Fibroblast of skin of right biceps (primary cell): ENCODE data around the gene CMTM7.
"Not testable (repeated sequence)": the region's sequence is repeated elsewhere in the genome, so short reads cannot be mapped to it uniquely, and the experiment has no call there.

Experiments
- DNase-seq: peaks from one replicate; pipeline ENCODE4 v3.0.0-alpha.2; 2013

Gene CMTM7

DNA sequence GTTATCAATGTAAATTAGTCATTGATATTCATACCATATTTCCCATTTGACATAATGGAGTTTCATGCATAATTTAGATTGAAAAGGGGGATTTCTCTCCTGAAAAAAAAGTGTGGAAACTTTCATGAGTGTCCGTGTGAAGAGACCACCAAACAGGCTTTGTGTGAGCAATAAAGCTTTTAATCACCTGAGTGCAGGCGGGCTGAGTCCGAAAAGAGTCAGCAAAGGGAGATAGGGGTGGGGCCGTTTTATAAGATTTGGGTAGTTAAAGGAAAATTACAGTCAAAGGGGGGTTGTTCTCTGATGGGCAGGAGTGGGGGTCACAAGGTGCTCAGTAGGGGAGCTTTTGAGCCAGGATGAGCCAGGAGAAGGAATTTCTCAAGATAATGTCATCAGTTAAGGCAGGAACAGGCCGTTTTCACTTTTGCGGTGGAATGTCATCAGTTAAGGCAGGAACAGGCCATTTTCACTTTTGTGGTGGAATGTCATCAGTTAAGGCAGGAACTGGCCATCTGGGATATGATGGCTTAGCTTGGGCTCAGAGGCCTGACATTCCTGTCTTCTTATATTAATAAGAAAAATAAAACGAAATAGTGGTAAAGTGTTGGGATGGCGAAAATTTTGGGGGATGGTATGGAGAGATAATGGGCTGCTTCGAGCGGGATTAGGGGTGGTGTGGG, 69.3 kb downstream of the CMTM7 start:
- not testable (repeated sequence) for DNase-seq

DNA sequence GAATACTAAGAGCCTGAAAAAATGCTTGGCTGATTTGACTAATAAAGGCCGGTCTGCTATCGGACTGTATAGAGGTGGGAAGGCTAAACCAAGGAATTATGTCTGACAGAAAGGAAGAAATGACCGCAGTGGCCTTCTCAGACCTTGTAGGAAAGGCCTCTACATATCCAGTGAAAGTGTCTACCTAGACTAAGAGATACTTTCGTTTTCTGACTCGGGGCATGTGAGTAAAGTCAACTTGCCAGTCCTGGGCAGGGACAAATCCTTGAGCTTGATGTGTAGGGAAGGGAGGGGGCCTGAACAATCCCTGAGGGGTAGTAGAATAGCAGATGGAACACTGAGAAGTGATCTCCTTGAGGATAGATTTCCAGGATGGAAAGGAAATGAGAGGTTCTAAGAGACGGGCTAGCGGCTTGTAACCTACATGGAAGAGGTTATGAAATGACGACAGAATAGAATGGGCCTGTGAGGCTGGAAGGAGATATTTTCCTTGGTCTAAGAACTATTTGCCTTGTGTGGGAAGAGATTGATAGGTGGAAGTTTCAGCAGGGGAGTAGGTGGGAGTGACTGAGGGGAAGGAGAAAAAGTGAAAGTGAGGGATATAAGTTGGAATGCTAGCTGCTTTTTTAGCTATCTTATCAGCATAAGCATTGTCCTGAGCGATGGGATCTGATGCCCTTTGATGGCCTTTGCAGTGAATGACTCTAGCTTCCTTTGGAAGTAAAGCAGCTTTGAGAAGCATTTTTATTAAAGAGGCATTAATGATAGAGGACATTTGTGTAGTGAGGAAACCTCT, 70.7 kb downstream of the CMTM7 start:
- not testable (repeated sequence) for DNase-seq

DNA sequence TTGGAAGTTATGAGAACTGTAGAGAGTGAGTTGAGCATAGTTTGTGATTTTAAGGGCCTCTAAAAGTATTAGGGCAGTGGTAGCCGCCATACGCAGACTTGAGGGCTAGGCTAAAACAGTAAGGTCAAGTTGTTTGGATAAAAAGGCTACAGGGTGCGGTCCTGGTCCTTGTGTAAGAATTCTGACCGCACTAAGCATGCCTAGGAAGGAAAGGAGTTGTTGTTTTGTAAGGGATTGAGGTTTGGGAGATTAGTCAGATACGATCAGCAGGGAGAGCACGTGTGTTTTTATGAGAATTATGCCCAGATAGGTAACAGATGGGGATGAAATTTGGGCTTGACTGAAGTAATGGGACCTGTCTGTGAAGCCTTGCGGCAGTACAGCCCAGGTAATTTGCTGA, 71.8 kb downstream of the CMTM7 start:
- DNase-seq = not testable (repeated sequence)

DNA sequence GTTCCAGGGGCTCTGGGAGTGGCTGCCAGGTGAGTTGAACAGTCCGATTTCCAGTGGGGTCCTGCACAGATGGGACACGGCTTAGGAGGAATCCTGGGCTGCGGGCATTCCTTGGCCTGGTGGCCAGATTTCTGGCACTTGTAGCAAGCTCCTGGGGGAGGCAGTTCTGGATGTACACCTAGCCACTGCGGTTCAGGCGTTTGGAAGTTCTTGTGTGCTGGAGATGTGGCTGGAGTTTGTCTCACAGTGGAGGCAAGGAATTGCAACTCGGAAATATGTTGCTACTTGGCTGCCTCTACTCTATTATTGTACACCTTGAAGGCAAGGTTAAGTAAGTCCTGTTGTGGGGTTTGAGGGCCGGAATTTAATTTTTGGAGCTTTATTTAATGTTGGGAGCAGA, 73.1 kb downstream of the CMTM7 start:
- not testable (repeated sequence) for DNase-seq

DNA sequence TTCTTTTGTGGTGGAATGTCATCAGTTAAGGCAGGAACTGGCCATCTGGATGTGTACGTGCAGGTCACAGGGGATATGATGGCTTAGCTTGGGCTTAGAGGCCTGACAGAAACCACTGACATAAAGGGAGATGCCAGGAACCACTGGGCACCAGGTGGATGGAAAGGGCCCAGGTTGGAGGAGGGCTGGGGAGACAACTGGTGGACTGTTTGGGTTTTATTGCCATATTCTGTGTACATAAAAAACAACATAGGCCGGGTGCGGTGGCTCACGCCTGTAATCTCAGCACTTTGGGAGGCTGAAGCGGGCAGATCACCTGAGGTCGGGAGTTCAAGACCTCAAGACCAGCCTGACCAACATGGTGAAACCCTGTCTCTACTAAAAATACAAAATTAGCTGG, 75.2 kb downstream of the CMTM7 start:
- not testable (repeated sequence) for DNase-seq

DNA sequence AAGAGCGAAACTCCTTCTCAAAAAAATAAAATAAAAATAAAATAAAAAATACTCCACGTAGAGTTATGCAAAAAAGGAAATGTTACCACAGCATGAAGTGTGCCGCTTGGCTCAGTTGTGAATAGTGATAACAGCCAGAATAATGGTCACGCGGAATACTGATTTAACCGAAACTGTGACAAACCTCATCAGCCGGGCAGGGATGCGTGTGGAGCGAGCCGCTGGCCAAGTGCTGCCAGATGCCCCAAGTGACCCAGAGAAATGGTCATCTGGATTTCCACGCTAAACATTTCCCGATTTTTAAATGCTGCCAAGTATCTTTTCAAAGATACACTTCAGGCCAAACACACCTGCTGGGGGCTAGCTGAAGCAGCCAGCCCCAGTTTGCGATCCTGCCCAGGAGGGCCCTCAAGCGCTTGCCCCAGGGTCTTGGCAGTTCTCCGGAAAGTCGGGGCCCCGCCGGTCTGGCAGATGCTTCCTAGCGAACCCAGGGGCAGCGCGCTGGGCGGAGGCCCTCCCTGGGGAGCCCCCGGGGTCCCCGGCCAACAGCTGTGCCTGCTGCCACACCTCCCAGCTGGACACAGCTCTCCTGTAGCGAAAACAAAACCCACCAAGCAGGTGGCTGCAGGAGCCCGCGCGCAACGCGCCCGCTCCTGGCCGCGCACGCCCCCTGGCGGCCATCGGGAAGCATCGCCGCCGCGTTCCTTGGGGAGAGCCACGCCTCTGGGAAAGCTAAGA, 75.8 kb downstream of the CMTM7 start:
- peak; percentile 45 for DNase-seq

DNA sequence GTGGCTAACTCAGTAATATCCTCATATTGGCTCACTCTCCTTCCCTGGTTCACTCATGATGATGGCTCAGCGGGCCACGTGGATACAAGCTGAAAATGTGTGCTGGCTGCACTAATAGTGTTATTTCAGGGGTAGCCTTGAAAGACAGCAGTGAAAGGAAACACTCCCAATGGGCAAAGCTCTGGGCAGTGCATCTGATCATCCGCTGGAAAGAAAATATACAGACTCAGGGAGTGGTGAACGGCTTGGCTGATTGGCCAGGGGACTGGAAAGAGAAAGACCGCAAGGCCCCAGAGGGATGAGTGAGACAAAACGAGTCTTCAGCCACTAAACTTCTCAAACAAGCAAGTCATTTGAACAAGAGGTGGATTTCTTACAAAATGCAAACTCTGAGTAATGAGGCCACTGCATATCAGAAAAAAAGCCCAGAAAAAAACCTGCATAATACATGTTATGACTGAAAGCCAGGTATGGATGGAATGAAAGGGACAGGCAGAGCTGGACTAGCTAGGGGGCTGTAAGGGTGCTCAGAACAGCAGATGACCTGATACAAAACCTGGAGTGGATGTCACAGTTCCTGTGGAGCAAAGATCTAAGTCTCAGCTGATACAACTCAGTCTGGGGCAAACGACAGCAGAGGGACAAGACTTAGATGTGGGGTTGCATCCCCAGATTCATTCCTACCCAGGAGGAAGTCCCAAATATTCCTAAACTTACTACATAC, 77.7 kb downstream of the CMTM7 start:
- DNase-seq = no peak

DNA sequence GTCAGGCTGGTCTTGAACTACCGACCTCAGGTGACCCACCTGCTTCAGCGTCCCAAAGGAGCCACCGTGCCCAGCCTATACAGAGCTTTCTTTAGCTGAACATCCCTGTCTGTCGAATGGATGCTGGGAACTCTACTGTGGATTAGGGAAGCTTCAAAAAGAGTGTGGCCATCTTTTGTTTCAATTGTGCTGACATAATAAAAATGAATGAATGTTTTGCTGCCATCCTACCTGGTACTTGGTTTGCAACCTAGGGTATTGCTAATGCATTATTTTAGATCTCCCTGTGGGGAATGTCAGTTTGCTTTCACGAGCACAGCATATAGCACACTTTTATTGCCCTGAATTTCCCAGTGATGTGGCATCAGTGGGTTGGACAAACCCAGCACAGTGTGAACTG, 78.7 kb downstream of the CMTM7 start:
- no peak for DNase-seq

DNA sequence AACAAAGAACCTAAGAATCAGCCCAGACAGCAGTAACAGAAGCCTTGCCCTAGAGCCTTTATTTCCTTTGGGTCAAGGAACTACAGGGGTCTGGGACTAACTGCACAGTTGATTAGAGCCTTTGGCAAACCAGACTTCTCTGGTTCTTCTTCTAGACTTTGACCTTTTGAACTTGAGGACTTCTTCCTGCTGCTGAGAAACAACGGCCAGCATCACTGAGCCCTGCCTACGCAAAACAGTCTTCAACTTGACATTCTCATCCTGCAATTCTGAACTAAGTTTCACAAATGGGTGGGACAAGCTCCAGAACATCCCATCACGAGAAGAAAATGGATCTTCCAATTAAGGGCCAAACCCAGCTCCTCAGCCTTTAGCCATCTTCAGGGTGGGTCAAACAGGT, 79.6 kb downstream of the CMTM7 start:
- DNase-seq = no peak

DNA sequence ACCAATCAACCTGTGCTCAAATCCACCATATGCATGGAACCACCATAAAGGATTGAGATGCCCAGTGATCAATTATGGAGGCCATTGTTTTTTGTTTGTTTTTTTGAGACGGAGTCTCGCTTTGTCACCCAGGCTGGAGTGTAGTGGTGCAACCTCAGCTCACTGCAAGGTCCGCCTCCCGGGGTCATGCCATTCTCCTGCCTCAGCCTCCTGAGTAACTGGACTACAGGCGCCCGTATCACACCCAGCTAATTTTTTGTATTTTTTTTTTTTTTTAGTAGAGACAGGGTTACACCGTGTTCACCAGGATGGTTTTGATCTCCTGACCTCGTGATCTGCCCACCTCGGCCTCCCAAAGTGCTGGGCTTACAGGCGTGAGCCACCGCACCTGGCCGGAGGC, 80.5 kb downstream of the CMTM7 start:
- not testable (repeated sequence) for DNase-seq

DNA sequence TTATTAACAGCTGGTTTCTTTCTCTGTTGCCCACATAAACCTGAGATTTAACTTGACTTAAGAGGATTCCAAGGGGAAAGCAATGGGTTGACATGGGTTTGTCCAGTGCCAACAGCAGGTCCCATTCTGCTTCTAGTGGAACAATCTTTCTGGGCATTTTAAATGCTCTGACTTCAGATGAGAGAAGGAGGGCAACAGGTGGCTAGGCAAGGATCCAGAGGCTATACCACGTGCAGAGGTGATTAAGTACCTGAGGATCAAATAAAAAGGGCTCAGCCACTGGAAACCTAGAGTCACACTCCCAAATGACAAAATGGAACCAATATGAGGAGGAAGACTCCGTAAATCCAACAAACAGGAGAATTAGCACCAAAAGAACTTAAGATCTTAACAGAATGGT, 82.5 kb downstream of the CMTM7 start:
- no peak for DNase-seq

DNA sequence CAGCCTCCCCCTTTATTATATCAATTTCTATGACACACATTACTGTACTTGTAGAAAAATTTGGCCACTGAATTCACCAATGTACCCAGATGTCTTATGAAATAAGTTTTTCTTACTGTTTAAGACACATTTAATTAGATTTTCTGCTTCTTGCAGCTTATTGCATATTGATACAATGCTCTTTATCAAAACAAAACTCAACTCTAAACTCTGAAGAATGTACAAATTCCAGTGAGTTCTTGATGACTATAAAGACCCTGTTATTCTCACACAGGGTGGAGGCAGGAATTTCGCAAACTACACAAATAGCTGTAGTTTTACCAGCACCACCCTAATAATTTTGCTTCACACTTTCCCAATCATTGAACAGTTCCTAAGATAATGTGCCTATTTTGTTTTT, 89.0 kb downstream of the CMTM7 start:
- DNase-seq = no peak

DNA sequence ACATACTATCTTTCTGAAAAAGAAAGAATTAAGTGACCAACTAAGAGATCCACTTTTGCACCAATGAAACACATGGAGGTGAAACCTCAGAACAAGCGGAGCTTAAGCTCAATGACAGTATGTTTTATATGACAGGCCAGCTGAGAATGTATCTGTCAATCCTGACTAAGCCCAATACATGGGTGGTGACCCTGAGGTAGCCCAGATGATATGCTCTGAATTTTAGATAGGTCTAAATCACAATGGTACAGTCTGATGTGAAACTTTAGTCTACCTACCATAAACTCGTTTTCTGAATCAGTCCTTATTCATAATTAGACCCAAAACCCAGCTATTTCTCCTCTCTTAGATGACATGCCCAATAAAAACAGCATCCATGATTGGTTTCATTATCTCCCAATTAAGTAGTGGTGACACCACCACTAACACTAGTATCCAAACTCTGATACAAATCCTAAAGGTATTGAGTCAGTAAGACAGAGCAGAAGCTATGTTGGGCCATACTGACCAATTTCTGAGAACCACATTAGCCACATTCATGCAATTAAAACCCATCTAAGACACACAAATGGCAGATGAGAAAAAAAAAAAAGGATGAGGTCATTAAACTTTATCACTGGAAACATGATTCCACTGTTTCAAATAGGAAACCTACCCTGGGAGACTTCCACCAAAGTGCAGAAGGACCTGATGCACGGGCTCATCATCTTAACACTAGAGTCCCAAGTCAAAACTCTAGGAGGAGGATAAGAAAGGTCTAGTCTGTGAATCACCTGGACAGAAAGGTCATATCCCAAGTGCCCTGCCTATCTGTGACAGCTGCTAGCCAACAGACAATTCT, 90.4 kb downstream of the CMTM7 start:
- no peak for DNase-seq

DNA sequence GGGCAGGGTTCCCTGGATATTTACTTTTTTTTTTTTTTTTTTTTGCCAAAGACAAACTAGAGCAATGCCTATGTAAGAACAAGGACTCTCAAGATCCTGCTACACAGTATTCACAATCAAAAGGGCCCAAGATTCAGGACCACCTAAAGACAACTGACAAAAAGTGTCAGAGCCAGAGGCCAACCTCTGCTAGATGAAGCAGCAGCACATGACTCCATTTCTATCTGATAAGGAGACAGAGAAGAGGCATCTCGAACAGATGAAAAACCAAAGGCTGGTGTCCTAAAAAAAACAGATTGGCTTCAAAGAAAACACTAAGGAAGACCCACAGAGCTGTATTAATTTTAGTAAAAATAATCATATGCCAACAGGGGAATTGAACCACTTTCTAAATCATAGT, 91.0 kb downstream of the CMTM7 start:
- DNase-seq = no peak

DNA sequence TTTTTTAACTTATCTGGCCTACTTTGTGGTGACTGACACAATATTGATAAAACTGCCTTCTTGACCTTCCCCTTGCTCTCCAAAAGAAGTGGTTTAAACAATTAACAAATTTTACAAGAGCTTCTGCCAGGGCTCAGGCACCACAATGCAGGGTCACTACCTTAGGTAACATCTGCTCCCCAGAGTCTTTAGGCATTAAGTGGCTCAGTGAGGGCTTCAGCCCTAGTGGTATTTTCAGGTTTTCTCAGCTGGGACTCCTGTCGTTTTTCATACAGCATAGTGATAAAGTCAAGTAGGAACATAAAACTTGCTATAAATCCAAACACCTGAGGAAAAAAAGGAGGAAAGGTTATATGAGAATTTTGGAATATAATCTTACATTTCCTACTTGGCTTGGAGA, 92.1 kb downstream of the CMTM7 start:
- no peak for DNase-seq

DNA sequence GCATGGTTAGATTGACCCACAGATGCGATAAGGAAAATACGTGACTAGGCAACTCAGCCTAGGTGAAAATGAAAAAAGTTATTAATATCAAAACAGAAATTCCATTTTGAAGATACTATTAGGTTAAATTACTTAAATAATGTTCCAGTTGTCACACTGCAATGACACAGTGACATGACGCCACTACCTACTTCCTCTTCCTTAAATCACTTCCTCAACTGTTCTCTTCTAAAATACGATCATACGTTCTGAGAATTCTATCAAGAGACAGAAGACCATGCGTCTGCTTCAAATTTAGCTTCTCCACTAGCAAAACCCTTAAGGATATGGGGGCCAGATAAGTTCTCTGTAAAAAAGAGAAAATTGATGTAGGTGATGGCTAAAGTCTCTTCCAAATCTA, 92.8 kb downstream of the CMTM7 start:
- DNase-seq = no peak

DNA sequence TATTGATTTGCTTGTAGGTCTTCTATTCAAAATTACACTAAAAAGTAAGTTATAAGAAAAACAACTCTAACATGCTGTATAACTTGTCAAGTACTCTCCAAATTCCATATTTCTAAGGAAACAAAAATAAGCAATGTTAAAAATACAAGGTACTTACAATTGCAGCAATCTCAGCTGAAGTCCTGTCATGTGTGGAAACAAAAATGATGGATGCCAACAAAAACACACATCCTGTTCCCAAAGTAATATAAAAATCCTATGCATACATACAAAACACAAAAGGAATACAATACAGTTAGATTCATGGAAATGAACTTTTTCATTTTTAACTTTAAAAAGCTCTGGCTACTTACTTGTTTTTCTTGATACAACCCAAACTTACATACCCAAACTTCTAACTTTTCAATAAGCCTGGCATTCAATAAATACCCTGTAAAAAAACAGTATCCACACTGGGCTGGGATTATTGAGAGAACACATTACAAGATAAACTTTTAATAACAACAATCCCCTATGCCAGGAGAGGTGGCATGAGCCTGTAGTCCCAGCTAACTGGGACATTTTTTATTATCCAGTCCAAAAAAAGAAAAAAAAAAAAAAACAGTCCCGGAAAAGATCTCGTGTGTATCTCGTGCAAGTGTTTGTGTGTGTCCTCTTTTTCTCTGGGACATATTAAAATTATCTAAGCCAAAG, 96.3 kb downstream of the CMTM7 start:
- no peak for DNase-seq

DNA sequence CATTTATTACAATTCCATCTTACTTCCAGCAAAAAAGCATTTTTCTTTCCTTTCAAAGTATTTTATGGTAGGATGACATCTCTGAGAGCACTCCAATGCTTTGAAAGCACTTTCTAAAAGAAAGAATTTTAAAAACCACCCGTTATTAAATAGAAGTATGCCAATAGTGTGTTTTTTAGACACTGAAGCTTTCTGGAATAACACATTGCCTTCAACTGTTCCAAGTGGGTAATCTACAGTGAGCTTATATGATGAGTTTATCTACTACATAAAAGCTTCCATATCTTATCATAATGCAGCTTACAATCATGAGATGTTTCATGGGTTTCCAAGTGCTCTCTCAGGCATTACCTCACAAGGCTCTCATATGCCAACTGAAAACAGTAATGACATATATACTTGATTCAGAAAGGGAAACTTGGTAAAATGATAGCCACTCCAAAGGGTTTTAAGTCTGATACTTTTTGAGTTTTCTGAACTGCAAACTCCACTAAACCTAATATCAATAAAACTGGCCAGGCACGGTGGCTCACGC, 96.9 kb downstream of the CMTM7 start:
- DNase-seq = no peak

DNA sequence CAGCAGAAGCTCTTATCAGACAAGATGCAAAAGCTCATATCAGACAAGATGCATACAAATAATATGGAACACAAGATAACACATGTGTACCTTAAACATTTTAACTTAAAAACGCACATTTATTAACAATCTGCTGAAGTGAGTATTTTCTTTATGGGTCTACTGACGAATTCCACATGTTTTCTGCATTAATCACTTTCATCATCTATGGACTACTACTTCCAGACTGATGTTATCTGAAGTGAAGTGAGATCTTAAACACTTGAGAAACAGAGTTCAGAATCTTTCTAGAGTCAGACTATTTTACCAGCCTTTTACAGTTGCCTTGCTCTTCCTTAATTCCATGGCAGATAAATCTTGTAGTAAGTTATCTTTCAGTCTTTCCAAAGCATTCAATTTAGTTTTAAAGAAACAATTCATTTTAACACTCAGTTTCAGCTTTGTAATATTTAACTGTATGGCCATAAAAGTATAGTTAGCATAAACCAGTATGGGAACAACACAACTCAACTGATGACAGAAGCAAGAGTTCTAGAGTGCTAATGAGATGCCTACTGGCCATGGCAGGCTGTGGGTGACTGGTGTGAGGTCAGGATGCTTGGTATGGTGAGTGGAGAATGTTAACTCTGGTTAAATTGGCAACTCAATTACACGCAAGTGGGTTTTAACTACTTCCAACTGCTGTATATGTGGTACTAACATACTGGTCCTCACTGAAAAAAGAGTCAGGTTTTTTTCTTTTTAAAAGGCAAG, 101.2 kb downstream of the CMTM7 start:
- DNase-seq = peak; percentile 57
